H9 (cell line): ENCODE measurements around the gene MRFAP1. TPM values are rescaled to one million over a fixed set of nuclear protein-coding genes. Genes with fewer than 3 reads are reported as not detected.

ENCODE experiments used
- DNase-seq: peaks from one replicate; pipeline ENCODE4 v3.0.0-alpha.2; 2017
- H2AFZ ChIP-seq: one replicate; pipeline ENCODE4 v1.6.1; 2013; ENCODE audit warnings: mild to moderate bottlenecking, low read length, control low read depth, moderate library complexity
- H2AK5ac ChIP-seq: 2 replicates; pipeline ENCODE4 v1.6.1; 2013; ENCODE audit warnings: low read length, control low read depth, mixed read lengths; ENCODE audit not compliant: insufficient read length
- H2BK120ac ChIP-seq: one replicate; pipeline ENCODE4 v1.6.1; 2013; ENCODE audit warnings: low read depth, mild to moderate bottlenecking, low read length, control low read depth, inconsistent platforms; ENCODE audit not compliant: poor library complexity, severe bottlenecking
- H2BK12ac ChIP-seq: 2 replicates; pipeline ENCODE4 v1.6.1; 2013; ENCODE audit warnings: low read length, control low read depth, mixed read lengths, low read depth; ENCODE audit not compliant: insufficient read length
- H2BK15ac ChIP-seq: 2 replicates; pipeline ENCODE4 v1.6.1; 2013; ENCODE audit warnings: low read depth, low read length, control low read depth
- H2BK20ac ChIP-seq: one replicate; pipeline ENCODE4 v1.6.1; 2013; ENCODE audit warnings: low read depth, mild to moderate bottlenecking, low read length, control low read depth, inconsistent platforms; ENCODE audit not compliant: poor library complexity, severe bottlenecking
- H2BK5ac ChIP-seq: 2 replicates; pipeline ENCODE4 v1.6.1; 2013; ENCODE audit warnings: low read length, control low read depth, mixed read lengths; ENCODE audit not compliant: insufficient read length
- H3K14ac ChIP-seq: 2 replicates; pipeline ENCODE4 v1.6.1; 2013; ENCODE audit warnings: low read length, control low read depth; ENCODE audit not compliant: insufficient read depth
- H3K18ac ChIP-seq: 2 replicates; pipeline ENCODE4 v1.6.1; 2013; ENCODE audit warnings: low read depth, mild to moderate bottlenecking, mixed read lengths, low read length, control low read depth; ENCODE audit not compliant: insufficient read length
- H3K23ac ChIP-seq: 2 replicates; pipeline ENCODE4 v1.6.1; 2013; ENCODE audit warnings: low read length, control low read depth, mixed read lengths, low read depth; ENCODE audit not compliant: insufficient read length
- H3K23me2 ChIP-seq: 2 replicates; pipeline ENCODE4 v1.6.1; 2013; ENCODE audit warnings: low read depth, mild to moderate bottlenecking, mixed read lengths, low read length, control low read depth; ENCODE audit not compliant: insufficient read length, poor library complexity, severe bottlenecking
- H3K27ac ChIP-seq: 2 replicates; pipeline ENCODE4 v1.5.1; 2013; ENCODE audit warnings: low read length, control low read depth, mixed read lengths, low read depth; ENCODE audit not compliant: insufficient read length
- H3K27me3 ChIP-seq: 2 replicates; pipeline ENCODE4 v1.6.1; 2013; ENCODE audit warnings: low read length, control low read depth, inconsistent platforms; ENCODE audit not compliant: insufficient read depth
- H3K4ac ChIP-seq: 2 replicates; pipeline ENCODE4 v1.6.1; 2013; ENCODE audit warnings: low read depth, mild to moderate bottlenecking, control low read depth, inconsistent platforms, low read length, moderate library complexity
- H3K4me1 ChIP-seq: 2 replicates; pipeline ENCODE4 v1.6.1; 2013; ENCODE audit warnings: low read length, control low read depth, inconsistent platforms; ENCODE audit not compliant: insufficient read depth
- H3K4me2 ChIP-seq: 2 replicates; pipeline ENCODE4 v1.6.1; 2013; ENCODE audit warnings: low read length, control low read depth, mixed read lengths; ENCODE audit not compliant: insufficient read length, insufficient read depth
- H3K56ac ChIP-seq: 2 replicates; pipeline ENCODE4 v1.6.1; 2013; ENCODE audit warnings: low read depth, mild to moderate bottlenecking, mixed read lengths, low read length, control low read depth; ENCODE audit not compliant: insufficient read length
- H3K79me1 ChIP-seq: 2 replicates; pipeline ENCODE4 v1.6.1; 2013; ENCODE audit warnings: low read depth, mild to moderate bottlenecking, moderate library complexity, low read length, control low read depth, inconsistent platforms; ENCODE audit not compliant: insufficient read depth, poor library complexity, severe bottlenecking
- H3K79me2 ChIP-seq: 2 replicates; pipeline ENCODE4 v1.6.1; 2013; ENCODE audit warnings: low read length, control low read depth, inconsistent platforms; ENCODE audit not compliant: insufficient read depth
- H3K9ac ChIP-seq: 2 replicates; pipeline ENCODE4 v1.6.1; 2013; ENCODE audit warnings: low read length, control low read depth, mixed read lengths; ENCODE audit not compliant: insufficient read length; ENCODE audit errors: extremely low read depth
- H3K9me3 ChIP-seq: one replicate; pipeline ENCODE4 v1.6.1; 2013; ENCODE audit warnings: low read depth, low read length, inconsistent platforms; ENCODE audit not compliant: control insufficient read depth
- H3T11ph ChIP-seq: one replicate; pipeline ENCODE4 v1.6.1; 2013; ENCODE audit warnings: mild to moderate bottlenecking, low read length, control low read depth, inconsistent platforms
- H4K20me1 ChIP-seq: one replicate; pipeline ENCODE4 v1.6.1; 2013; ENCODE audit not compliant: control insufficient read depth, insufficient read length, insufficient read depth
- H4K5ac ChIP-seq: 2 replicates; pipeline ENCODE4 v1.6.1; 2013; ENCODE audit warnings: low read depth, mild to moderate bottlenecking, mixed read lengths, low read length, control low read depth; ENCODE audit not compliant: insufficient read length
- H4K8ac ChIP-seq: replicated peaks from 2 replicates; pipeline ENCODE4 v1.6.1; 2013; ENCODE audit warnings: low read length, control low read depth, mixed read lengths, low read depth; ENCODE audit not compliant: insufficient read length
- H4K91ac ChIP-seq: 2 replicates; pipeline ENCODE4 v1.6.1; 2013; ENCODE audit warnings: low read depth, mild to moderate bottlenecking, moderate library complexity, mixed read lengths, low read length, control low read depth; ENCODE audit not compliant: insufficient read length
- H3K27ac Mint-ChIP-seq, 3 experiments: 2 replicates in 2 of 3; 3 replicates in 1 of 3; pipeline ENCODE4 v1.8.0; 2020 to 2021; ENCODE audit warnings: mixed read lengths in 3 of 3, mild to moderate bottlenecking in 1 of 3, moderate library complexity in 1 of 3
- H3K27me3 Mint-ChIP-seq: 2 replicates; pipeline ENCODE4 v1.8.0; 2021; ENCODE audit warnings: low read depth, mild to moderate bottlenecking, moderate library complexity, mixed read lengths
- H3K36me3 Mint-ChIP-seq, 3 experiments: 2 replicates in 2 of 3; 3 replicates in 1 of 3; pipeline ENCODE4 v1.8.0; 2020 to 2021; ENCODE audit warnings: low read depth in 3 of 3, mixed read lengths in 3 of 3; ENCODE audit not compliant: insufficient read depth in 1 of 3
- H3K4me1 Mint-ChIP-seq, 2 experiments: 2 replicates each; pipeline ENCODE4 v1.8.0; 2020; ENCODE audit warnings: mixed read lengths in 2 of 2
- H3K4me3 Mint-ChIP-seq, 2 experiments: 2 replicates in 1 of 2; 3 replicates in 1 of 2; pipeline ENCODE4 v1.8.0; 2020 to 2021; ENCODE audit warnings: mild to moderate bottlenecking in 2 of 2, mixed read lengths in 2 of 2, moderate library complexity in 1 of 2
- H3K9me3 Mint-ChIP-seq, 2 experiments: 2 replicates in 1 of 2; 3 replicates in 1 of 2; pipeline ENCODE4 v1.8.0; 2020; ENCODE audit warnings: mild to moderate bottlenecking in 2 of 2, mixed read lengths in 2 of 2, moderate library complexity in 1 of 2
- CTCF ChIP-seq: fragments of 200-600 bp; sonication (generic); conservative IDR thresholded peaks from 3 replicates; pipeline ENCODE4 v1.8.0; 2021; ENCODE audit warnings: antibody characterized with exemption, mild to moderate bottlenecking
- WGBS: extraction: QIAGEN DNeasy Blood & Tissue Kit; methylation state at CpG from one replicate; pipeline ENCODE4 v1.1.7; 2013; ENCODE audit warnings: missing lambda C conversion rate, low lambda C conversion rate, mixed read lengths; ENCODE audit not compliant: insufficient read length; ENCODE audit errors: extremely low coverage; 5-methylcytosine and 5-hydroxymethylcytosine counted together
- total RNA-seq: library from RNA; stranded (reverse); gene quantifications from 2 replicates; pipeline ENCODE4 v1.2.1, GENCODE V29; 2021

The MRFAP1 gene
- total RNA-seq, 1 experiment from 2014 or later = 328 TPM

GRCh38 chr4:6619116-6619465 lies 21.4 kb upstream of the MRFAP1 start:
- Histone ChIP-seq H3K23ac (no peak overlapping the region), H2AK5ac (no peak overlapping the region), H2BK20ac (no peak overlapping the region), H3K23me2 (no peaks in the 10 kb centered on the region), H3K79me2 (no peaks in the 10 kb centered on the region), H2AFZ (no peak overlapping the region), H3K56ac (no peak overlapping the region), H3K4ac (no peak overlapping the region), H3K27ac (no peak overlapping the region), H4K20me1 (no peaks in the 10 kb centered on the region), H3K9me3 (no peaks in the 10 kb centered on the region), H4K8ac (no peak overlapping the region), H3K14ac (no peak overlapping the region; the same call in 1 of the 2 replicates), H3K27me3 (no peaks in the 10 kb centered on the region), H3K79me1 (no peaks in the 10 kb centered on the region), H4K5ac (no peak overlapping the region), H3K4me2 (no peak overlapping the region), H4K91ac (no peak overlapping the region), H2BK15ac (no peak overlapping the region), H3K18ac (no peak overlapping the region), H2BK12ac (no peak overlapping the region), H2BK120ac (no peak overlapping the region), H3K4me1 (no peaks in the 10 kb centered on the region), H3T11ph (no peak overlapping the region), H2BK5ac (no peak overlapping the region), H3K9ac (no peak overlapping the region)
- DNase-seq = no peak
- Mint-ChIP-seq H3K9me3 (no peaks in the 10 kb centered on the region), H3K4me3 (no peak overlapping the region), H3K36me3 (peaks cover 7 to 25% (median 11%) of the 10 kb centered on the region in 3 experiments; a peak in 5 of 7 replicates), H3K4me1 (no peaks in the 10 kb centered on the region), H3K27me3 (no peaks in the 10 kb centered on the region; the same call in 1 of the 2 replicates), H3K27ac (peak overlapping the region in 1 of 3 experiments; percentile 89; a peak in 1 of 7 replicates)
- no peak for TF ChIP-seq CTCF
- no CpG with 5 or more reads among the region's 13 CpGs for WGBS
